GM12878 (cell line): ENCODE measurements around the gene TUT4.

Experiments used
- FOXM1 ChIP-seq: IDR thresholded peaks from 2 replicates; pipeline ENCODE4 v1.6.1; 2012; ENCODE audit warnings: low read depth, mild to moderate bottlenecking, inconsistent platforms, low read length, moderate library complexity
- RAD21 ChIP-seq: IDR thresholded peaks from 2 replicates; pipeline ENCODE4 v1.6.1; 2011; ENCODE audit warnings: mild to moderate bottlenecking, low read depth, low read length, moderate library complexity; ENCODE audit not compliant: insufficient read depth
- RCOR1 ChIP-seq: conservative IDR thresholded peaks from 2 replicates; pipeline ENCODE4 v1.6.1; 2012; ENCODE audit warnings: low read depth, low read length, improper control_type of control experiment
- ZNF274 ChIP-seq: IDR thresholded peaks from one replicate; pipeline ENCODE4 v1.8.0; 2011; ENCODE audit not compliant: insufficient read length, insufficient read depth

DNA sequence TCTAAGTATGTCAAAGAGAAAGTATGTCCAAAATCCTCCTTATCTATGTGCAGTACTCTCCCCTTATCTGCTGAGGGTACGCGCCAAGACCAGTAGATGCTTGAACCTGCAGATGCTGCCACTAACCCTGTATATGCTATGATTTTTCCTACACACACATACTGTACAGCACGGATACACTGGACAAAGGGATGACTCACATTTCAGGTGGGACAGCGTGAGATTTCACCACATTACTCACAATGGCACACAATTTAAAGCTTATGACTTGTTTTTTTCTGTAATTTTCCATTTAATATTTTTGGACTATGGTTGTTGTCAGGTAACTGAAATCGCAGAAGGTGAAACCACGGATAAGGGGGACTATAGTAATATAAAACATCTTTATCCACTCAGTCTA is 152.8 kb downstream of the TUT4 start:
- TF ChIP-seq FOXM1: no peak
- no peak for TF ChIP-seq RAD21
- no peak for TF ChIP-seq RCOR1
- TF ChIP-seq ZNF274: no peak
